Measurements from ENCODE around the gene ITM2C.

The ITM2C gene

DNA sequence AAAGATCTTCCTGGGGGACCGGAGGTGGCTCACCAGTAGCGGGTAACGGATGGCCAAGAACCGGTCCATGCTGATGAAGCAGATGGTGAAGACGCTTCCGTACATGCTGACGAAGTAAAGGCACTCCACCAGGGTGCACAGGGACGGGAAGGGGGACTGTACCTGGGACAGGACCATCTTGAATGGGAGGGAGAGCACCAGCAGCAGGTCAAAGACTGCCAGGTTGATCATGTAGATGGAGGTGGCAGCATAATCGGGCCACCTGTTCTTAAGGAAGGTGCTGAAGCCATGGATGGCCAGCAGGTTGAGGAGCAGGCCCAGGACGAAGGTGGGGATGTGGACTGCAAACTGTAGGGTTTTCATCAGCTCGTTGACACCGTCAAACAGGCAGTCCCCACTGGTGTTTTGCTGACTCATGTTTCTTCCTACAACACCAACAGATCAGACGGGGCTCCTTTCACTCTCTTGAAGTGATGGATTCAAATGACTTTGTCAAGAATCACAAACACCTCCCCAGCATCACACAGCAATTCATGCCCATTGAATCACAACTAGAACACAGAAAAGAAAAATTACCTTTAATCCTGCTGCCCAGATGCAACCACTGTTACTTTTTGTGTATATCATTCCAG is 45.9 kb downstream of the ITM2C start:
- no peak for DNase-seq

DNA sequence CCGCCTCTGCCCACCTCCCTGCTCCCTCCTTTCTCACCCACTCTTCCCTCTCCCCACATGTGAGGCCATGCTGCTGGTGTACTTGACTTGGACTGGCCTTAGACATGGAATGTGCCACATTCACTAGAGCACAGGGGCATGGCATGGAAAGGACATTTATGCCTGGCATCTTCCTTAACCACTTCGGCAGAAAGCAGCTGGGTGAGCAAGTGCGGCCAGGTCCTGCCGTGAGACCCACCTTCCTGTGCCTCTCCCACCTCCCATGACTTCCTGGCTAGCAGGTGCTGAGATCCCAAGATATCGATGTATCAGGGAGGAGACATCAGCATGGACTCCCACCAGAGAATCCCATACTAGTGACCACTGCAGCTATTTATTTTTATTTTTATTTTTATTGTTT is 47.3 kb downstream of the ITM2C start:
- no peak for DNase-seq

DNA sequence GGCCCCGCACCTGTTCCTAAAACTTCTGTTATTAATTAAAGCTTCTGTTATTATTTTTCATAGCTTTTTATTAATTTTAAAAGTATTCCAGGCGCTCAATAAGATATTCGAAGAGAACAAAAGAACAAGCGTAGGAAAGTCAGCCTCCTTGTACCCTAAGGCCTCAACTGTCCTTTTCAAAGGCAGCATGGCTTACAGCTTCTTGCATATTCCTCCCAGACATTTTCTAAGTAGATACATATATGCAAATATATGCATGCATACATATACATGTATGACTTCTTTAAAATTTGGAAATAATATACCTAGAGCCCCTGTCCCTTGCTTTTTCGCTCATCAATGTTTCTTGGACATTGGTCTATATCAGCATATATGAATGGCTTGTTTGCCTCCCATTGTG is 48.0 kb downstream of the ITM2C start:
- no peak for DNase-seq

DNA sequence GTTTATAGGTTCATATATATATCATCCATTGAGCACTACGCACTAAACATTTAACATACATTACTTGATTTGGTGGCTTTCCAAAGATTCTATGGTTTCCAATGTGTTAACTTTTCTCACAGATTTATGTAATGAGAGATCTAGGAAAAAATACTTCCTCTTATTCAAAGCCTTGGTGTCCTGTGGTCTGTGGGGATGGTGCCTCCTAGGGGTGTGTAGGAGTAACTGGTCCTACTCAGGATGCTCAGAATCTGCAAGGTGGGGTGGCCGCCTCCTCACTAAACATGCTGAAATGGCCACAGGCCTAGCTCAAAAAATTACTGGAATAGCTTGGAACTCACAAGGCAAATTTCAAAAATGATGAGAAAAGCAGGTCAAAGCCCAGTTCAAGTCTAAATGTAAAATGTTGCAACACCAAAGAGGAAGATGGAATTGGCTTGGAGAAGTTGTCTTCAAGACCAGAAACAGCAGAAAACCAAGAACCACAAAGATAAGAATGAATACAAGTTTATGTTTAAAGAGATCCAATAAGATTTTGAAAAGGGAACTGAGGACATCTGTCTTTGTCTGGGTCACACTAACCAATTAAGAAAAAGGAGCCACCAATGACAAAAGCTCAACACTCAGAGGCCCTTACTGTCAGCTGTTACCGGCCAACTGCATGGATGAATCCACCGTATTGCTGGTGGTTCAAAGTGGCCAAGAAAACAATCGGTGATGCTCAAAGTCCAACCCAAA is 48.8 kb downstream of the ITM2C start:
- no peak for DNase-seq

DNA sequence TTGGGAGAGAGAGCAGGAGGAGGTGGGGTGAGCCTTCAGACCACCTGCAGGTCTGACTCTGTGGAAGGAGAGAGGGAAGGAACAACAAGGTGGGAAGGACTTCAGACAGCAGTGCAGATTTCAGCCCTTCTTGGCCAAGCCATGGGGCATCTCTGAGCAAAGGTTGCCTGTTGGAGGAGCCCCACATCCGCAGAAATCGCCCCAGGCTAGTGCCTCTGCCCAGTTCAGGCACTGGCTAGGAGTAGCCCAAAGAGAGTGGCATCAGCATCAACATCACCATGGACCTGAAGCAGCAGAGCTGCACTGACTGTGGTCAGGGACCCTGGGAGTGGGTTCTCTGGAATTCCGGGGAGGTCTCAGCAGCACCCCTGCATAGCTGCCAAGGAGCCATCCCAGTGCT is 50.1 kb downstream of the ITM2C start:
- no peak for DNase-seq

DNA sequence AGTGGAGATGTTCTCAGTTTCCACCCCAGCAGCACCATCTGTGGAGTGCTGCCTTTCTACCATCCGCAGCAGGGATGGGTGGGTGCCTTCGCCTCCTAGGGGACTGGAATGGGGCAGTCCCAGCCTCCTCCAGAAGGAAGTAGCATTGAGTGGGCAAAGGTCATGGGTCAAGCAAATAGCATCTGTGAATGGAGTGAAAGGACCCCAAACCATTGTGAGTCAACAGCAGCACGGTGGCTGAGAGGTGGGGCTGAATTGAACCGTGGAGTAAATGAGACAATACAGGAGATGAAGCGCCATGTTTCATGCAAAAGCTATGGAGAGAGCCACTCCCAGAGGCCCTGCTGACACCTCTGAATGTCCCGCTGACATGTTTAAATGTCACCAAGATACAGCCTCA is 50.6 kb downstream of the ITM2C start:
- DNase-seq: no peak

DNA sequence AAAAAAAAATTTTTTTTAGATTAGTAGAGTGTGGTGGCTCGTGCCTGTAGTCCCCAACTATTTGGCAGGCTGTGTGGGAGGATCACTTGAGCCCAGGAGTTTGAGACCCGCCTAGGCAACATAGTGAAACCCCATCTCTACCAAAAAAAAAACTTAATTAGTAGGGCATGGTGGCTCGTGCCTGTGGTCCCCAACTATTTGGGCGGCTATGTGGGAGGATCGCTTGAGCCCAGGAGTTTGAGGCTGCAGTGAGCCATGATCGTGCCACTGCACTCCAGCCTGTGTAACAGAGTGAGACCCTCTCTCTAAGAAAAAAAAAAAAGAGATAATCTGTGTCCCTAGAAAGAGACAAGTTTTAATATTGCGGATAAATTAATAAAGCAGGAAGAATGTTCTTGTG is 51.5 kb downstream of the ITM2C start:
- no peak for DNase-seq

DNA sequence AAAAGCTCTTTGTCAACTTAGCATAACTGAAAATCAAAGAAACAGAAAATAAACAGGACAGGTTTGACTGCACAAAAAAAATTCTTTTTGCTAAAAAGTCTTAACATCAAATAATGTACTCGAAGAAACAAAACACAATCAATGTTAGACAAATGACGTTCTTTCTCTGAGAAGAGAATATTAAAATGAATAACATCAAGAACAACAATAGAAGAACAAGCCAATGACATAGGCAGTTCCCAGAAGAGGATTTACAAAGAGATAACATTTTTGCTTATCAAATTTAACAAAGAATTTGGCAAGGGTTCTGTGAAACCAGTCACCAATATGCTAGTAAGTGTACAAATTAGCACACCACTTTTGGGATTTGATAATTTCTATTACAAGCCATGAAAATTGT is 54.5 kb downstream of the ITM2C start:
- DNase-seq: no peak

DNA sequence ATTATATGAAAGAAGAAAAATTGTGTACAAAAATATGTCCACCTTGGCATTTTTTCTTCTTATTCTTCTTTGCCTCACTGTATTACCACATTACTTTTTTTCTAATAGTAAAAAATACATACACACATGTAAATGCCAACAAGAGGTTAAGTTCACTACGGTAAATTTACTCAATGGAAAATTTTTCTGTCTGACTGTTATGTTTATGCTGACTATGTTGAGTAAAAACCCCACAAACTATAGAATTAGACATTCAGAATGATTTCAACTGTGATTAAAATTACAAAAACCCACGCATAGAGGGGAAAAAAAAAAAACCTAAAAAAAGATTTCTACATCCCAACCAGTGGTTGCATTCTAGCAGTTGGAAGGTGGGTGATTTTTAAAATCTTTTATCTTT is 54.9 kb downstream of the ITM2C start:
- DNase-seq: no peak

DNA sequence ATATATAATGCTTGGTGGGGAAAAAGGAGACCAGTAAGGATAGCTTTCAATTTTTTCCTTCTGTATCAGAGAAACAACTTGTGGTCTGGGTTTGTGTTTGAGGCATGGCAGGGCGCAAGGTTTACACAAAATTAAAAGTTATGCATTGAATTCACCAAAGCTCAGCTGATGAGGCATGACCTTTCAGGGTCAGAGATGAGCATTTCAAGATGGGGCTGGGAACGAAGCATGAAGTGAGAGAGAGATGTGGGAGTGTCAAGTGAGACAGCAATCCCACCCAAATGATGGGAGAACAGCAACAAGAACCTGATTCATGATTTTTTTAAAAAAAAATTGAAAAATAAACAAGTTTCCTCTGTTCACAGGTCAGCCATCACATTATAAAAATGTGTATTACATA is 55.4 kb downstream of the ITM2C start:
- no peak for DNase-seq

DNA sequence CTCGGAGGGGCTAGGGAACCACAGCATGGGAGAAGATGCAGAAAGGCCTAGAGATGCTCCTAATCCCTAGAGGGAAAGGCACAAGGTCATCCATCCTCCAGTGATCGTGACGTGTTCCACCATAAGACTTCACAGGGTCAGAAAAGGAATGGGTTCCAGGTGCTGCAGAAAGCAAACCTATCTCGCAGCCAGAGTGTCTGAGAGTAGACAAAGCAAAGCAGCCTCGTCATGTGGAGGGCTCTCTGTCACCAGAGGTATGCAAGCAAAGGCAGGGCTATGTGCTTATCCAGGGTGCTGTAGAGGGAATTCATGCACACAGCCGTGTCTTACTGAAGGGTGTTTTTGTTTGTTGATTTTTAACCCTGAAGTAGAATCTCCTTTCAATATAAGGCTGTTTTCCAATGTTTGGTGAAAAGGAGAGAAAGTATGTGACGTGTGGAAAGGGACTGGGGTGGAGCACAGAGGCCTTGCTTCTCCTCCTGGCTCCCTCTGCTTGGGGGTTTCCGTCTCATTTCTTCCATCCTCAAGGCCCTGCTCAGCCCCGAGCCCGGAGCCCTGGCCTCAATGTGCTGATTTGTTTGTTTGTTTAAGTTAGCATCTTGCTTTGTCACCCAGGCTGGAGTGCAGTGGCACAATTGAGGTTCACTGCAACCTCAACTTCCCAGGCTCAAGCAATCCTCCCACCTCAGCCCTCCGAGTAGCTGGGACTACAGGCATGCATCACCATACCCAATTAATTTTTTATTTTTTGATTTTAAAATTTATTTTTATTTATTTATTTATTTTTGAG is 57.3 kb downstream of the ITM2C start:
- DNase-seq: no peak

DNA sequence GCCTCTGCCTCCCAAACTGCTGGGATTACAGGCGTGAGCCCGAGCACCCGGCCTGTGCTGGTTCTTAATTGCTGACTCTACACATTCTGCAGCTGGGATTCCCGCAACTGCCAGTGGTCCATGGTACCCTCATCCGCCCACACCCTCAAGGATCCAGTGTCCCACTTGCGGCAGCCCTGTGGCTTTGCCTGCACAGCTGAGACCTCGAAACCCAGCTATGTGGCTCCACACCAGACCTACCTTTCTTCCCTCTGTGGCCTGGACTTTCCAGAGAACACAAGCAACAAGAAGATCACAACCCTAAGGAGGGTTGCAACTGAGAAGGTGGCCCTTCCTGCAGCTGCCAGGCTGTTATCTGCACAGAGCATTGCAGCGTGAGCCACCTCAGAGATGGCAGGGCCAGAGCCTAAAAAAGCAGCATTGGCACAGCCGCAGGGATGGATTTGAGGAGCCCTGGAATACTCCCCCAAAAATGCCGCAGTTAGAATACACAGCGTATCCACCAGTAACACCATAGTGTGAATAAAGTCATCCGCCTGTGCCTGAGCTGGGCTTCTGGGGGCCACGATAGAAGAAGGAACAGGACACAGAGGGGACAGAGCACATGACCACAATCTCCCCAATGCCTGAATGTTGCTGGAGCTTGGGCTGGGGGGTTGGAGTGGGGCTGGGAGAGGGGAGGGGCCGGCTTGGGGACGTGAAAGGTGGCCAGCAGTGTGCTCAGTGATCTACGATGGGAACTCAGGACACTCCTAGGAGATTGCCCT is 58.4 kb downstream of the ITM2C start:
- DNase-seq: no peak

DNA sequence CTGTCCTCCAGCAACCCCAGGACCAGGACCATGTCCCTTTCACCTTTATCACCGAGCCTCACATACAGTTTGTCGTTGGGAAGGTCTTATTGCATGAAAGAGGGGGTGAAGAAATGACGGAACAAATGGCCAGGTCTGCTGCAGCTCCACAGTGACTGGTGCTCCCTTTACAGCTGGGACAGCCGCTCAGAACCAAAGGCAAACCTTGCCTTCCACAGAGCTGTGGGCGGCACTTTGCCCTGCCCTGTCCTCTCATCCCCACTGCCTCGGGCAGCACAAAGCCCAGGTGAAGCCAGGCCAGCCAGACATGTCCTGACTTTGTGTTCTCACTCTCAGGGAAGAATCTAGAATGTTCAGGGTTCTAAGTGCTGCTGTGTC is 59.3 kb downstream of the ITM2C start:
- no peak for DNase-seq

DNA sequence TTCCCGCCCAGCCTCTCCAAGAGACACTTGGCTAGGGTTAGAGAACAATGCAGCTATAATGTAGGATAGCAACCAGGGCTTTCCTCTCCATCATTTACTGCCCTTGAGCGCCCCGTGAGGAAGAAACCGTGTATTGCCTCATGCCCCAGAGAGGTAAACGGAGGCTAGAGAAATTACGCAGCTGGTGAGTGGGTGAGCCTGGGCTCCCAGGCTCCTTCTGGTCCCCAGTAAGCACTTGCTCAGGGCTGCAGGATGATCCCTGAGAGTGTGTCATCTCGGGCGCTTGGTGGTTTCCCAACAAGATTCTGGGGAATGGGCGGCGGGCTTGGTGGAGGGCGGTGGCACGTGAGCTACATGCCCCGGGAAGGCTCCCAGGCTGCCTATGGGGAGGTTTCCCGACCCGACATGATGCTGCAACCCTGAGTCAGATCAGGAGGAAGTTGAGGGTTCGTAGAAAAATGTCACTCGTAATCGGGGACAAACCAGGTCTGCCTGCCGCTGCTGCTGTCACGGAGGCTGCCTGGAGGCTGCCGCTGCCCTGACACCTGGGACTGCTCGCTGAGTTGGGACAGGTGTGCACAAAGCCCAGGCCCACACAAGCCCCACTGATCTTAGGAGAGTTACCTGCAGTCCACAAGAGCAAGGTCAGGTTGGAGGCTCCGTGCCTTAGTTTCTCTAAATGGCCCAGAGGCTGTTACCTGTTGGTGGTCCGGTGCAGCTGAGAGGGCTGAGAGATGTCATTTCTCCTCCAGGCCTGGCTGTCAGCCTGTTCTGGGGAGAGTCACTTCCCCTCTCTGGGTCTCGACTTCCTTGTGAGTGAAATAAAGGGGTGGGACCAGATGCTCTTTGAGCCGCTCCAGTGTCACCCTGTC is 60.0 kb downstream of the ITM2C start, which contains the start of gene GPR55:
Gene GPR55 (minus strand): TSS at position 773 of the 872 bp plus-strand sequence. CDS start 14,280 bp downstream, outside the sequence.
- DNase-seq: no peak

DNA sequence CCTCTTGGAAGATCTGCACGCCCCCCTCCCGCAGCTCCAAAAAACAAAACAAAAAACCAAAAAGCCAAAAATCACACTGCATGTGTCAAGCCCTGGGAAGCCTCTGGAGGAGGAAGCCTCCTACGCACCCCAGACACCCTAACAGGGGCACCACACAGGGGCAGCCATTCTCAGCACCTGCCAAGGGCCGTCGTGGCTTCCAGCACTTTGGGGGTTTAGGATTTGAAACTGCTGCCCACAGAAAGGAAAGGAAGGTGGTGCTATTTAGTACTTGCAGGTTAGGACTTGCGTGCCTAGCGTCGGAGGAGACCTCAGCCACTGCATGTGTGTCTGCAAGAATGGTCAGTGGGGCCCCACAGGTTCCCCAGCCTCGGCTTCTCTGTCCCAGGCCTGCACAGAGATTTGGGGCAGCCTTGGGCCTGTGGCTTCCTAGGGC is 60.7 kb downstream of the ITM2C start:
- DNase-seq: no peak

DNA sequence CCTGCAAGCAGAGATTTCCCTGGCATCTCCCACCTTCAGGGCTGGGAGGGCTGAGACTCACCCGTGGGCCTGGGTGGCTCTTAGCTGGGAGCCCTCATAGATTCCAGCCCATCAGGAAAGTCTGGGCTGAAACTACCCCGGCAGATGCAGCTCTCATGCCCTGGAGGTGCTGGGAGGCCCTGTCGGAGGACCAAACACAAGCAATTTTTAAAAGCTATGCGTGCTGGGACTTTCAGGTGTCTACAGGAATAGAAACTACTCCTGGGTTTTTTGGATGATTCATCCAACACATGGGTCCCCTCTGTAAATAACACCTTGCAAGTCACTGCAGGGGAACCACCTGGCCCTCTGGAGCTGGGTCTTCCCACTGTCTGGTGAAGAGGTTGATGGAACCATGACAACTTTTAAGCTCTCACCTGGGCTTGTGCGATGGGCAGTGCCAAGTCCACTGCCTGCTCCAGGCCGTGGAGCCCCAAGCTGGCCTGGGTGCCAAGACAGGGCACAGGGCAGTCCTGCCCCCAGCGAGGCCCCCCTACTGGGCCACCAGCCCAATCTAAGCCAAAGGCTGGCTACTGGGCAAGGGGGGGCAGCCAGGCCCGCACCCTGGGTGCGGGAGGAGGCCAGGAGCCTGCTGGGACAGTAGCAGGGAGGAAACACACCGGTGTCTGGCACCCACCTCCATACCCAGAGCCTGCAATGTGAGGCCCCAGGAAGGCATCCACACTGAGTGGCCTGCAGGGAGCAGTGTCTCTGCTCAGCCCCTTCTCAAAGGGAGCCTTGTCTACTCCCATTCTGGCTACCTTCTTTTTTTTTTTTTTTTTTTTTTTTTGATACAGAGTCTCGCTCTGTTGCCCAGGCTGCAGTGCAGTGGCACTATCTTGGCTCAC is 61.4 kb downstream of the ITM2C start:
- DNase-seq: no peak

DNA sequence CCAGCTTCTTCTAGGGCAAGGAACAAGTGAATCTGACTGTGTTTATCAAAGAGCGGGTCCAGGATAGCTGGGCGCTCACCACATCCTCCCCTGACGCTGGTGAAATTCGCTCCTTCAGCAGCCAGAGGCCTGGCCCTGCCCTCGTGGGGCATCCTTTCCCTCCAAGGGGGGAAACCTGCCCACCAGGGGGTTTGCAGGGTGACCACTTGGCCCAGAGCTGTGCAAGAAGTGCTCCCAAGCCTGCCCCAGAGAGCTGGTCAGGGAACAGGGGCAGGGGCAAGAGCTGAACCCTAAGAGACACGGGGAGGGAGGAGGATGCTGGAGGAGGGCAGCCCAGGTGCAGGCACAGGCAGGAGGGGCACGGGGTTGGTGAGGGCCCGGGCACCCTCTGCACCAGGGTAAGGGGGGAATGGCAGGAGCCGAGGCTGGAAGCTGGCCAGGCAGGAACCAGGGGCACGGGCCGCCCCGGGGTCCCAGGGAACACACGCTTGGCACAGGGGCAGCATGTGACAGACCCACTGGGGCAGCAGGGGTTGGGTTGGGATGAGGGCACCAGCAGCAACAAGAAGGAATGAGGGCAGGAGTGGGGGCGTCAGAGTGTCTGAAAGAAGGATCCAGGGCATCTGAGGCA is 63.1 kb downstream of the ITM2C start:
- no peak for DNase-seq
